ACC112 (cell line): Measurements from ENCODE around the gene FARP2.
"Not testable (repeated sequence)": the region's sequence is repeated elsewhere in the genome, so short reads cannot be mapped to it uniquely, and the experiment has no call there.

Experiments
- H2AFZ ChIP-seq: fragments of 200-600 bp; sonication (generic); one replicate; pipeline ENCODE4 v1.6.0; 2017; ENCODE audit warnings: antibody characterized with exemption, low read length; ENCODE audit not compliant: unreplicated experiment
- H3K27ac ChIP-seq: fragments of 200-600 bp; sonication (generic); 2 replicates; pipeline ENCODE4 v1.5.1; 2014; ENCODE audit warnings: low read depth, mild to moderate bottlenecking, antibody characterized with exemption, low read length, moderate library complexity
- H3K27me3 ChIP-seq: fragments of 200-600 bp; sonication (generic); 2 replicates; pipeline ENCODE4 v1.6.1; 2014; ENCODE audit warnings: mild to moderate bottlenecking, antibody characterized with exemption, low read length, moderate library complexity, mixed read lengths; ENCODE audit not compliant: insufficient read depth
- H3K36me3 ChIP-seq: fragments of 200-600 bp; sonication (generic); 2 replicates; pipeline ENCODE4 v1.6.1; 2016; ENCODE audit warnings: mild to moderate bottlenecking, antibody characterized with exemption, low read length, moderate library complexity, mixed read lengths; ENCODE audit not compliant: insufficient read depth
- H3K4me1 ChIP-seq: fragments of 200-600 bp; sonication (generic); one replicate; pipeline ENCODE4 v1.6.1; 2016; ENCODE audit warnings: low read length, mixed read lengths; ENCODE audit not compliant: insufficient read depth, unreplicated experiment, control insufficient read depth
- H3K4me3 ChIP-seq: fragments of 200-600 bp; sonication (generic); 2 replicates; pipeline ENCODE4 v1.5.1; 2014; ENCODE audit warnings: mild to moderate bottlenecking, low read depth, low read length
- H3K79me2 ChIP-seq: fragments of 200-600 bp; sonication (generic); one replicate; pipeline ENCODE4 v1.6.0; 2016; ENCODE audit warnings: low read length; ENCODE audit not compliant: control insufficient read depth, unreplicated experiment, insufficient read depth

Gene FARP2

DNA sequence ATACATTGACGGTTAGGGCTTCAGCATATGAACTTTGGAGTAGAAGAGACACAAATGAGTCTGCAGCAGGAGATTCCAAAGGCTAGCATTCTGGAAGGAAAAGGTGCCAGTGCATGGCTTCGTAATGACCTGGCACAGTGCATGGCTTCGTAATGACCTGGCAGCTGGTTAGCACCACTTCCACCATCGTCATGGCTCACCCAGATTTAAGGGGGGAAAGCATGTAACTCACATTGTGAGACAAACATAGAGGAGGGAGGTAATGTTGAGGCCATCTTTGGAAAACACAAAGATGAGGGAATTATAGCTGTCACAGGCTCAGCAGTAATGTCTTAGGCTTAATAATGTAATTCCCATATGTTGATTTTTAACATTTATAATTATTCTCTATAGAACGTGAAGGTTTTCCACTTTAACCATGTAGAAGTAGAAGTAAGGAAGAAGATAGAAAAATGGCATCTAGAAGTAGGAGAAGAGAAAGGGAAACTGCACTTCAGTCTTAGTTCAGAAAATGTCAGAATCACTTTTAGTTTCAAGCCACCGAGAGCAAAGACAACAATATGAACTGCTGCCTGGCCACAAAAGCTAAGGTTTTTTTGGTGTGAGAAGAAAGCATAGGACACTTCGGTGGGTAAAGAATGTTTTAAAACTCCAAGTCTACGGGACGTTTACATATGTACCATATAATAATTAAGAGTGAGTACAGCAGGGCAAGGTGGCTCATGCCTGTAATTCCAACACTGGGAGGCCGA is 159.1 kb downstream of the FARP2 start:
- Histone ChIP-seq H3K4me3 (no peak overlapping the region), H3K36me3 (peaks cover 7% of the 10 kb centered on the region), H3K27ac (no peak overlapping the region), H2AFZ (no peak overlapping the region), H3K4me1 (peaks cover 5% of the 10 kb centered on the region), H3K79me2 (no peaks in the 10 kb centered on the region), H3K27me3 (no peaks in the 10 kb centered on the region)

DNA sequence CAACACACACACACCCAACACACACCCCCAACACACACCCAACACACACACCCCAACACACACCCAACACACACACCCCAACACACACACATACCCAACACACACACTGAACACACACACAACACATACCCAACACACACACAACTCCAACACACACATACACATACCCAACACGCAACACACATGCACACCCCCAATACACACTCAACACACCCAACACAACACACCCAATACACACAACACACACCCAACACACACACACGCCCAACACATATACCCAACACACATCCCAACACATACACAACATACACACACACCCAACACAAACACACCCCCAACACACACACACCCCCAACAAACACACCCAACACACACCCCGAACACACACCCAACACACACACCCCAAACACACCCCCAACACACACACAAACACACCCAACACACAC is 160.5 kb downstream of the FARP2 start:
- Histone ChIP-seq H3K4me1 (peaks cover 5% of the 10 kb centered on the region), H3K27me3 (no peaks in the 10 kb centered on the region), H3K4me3 (no peak overlapping the region), H3K27ac (no peak overlapping the region), H2AFZ (no peak overlapping the region), H3K36me3 (peaks cover 2% of the 10 kb centered on the region), H3K79me2 (no peaks in the 10 kb centered on the region)

DNA sequence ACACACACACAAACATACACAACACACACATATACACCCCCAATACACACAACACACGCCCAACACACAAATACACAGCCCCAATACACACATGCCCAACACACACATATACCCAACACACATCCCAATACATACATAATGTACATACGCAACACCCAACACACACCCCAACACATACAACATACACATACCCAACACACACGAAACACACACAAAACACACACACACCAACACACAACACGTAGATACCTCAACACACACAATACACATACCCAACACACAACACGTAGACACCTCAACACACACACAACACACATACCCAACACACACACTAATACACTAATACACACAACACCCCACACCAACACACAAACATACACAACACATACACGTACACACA is 161.2 kb downstream of the FARP2 start:
- no peak overlapping the region for H3K27ac ChIP-seq
- no peak overlapping the region for H3K4me3 ChIP-seq
- no peaks in the 10 kb centered on the region for H3K27me3 ChIP-seq
- H2AFZ ChIP-seq, result no peak overlapping the region
- H3K36me3 ChIP-seq, result no peaks in the 10 kb centered on the region
- H3K79me2 ChIP-seq, result no peaks in the 10 kb centered on the region
- H3K4me1 ChIP-seq, result peaks cover 5% of the 10 kb centered on the region

DNA sequence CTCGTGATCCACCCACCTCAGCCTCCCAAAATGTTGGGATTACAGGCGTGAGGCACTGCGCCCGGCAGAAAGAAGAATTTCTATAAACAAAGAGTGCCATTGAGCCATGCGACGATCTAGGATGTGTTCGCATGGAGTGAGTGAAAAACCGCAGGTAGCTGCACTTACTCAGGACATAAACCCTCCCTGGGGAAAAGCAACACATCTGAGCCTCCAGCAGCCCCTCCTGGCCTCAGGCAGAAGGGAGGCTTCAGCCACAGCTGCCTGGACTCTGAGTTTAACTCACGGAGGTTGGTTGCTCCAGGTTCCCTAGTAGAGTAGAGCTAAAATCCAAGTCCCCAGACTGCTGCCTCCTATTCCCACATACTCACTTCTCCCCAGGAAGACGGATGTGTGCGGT is 163.6 kb downstream of the FARP2 start:
- Histone ChIP-seq H2AFZ (no peak overlapping the region), H3K27ac (no peak overlapping the region), H3K4me3 (no peak overlapping the region), H3K4me1 (peaks cover 3% of the 10 kb centered on the region), H3K27me3 (no peaks in the 10 kb centered on the region), H3K79me2 (no peaks in the 10 kb centered on the region), H3K36me3 (no peaks in the 10 kb centered on the region)

DNA sequence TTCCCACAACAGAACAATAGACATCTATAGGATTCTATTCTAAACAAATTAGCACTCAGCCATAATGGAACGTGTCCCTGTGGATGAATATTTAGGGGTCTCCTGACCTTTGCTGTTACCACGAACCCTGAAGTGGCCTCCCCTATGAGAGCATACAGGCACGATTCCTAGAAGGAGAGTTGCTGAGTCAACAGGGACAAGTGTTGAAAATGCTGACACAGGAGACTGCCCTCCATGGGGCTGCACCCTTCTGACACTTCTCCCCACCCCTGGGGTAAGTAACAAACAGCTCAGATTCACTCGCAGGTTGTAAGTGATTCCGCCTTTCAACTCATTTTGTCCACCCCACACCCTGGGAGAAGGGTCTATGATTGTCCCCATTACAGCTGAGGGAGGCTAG is 166.4 kb downstream of the FARP2 start:
- no peak overlapping the region for H2AFZ ChIP-seq
- no peaks in the 10 kb centered on the region for H3K4me1 ChIP-seq

GRCh38 chr2:241525818-241526780 is 170.0 kb downstream of the FARP2 start:
- not testable (repeated sequence) for H3K4me1 ChIP-seq, H3K27me3 ChIP-seq, H3K27ac ChIP-seq, H3K36me3 ChIP-seq, H3K4me3 ChIP-seq, H3K79me2 ChIP-seq, H2AFZ ChIP-seq

More for the DNA sequence above, 166.4 kb downstream of the FARP2 start:
- Histone ChIP-seq H3K4me3 (no peak overlapping the region), H3K36me3 (no peaks in the 10 kb centered on the region), H3K27ac (no peak overlapping the region), H3K79me2 (no peaks in the 10 kb centered on the region), H3K27me3 (no peaks in the 10 kb centered on the region)

DNA sequence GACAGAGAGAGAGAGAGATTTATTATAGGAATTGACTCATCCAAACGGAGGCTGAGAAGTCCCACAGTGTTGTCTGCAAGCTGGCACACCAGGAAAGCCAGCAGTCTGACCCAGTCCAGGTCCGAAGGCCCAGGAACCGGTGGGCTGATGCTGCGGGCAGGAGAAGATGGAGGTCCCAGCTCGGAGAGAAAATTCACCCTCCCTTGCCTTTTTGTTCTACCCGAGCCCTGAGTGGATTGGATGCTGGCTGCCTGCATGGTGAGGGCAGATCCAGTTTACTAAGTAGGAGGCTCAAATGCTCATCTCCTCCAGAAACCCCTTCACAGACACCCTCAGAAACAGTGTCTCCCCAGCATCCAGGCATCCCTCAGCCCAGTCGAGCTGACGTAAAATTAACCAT is 174.5 kb downstream of the FARP2 start:
- Histone ChIP-seq H2AFZ (no peak overlapping the region), H3K36me3 (no peaks in the 10 kb centered on the region), H3K27me3 (peaks cover 13% of the 10 kb centered on the region), H3K4me1 (no peaks in the 10 kb centered on the region), H3K27ac (no peak overlapping the region), H3K79me2 (no peaks in the 10 kb centered on the region), H3K4me3 (no peak overlapping the region)

DNA sequence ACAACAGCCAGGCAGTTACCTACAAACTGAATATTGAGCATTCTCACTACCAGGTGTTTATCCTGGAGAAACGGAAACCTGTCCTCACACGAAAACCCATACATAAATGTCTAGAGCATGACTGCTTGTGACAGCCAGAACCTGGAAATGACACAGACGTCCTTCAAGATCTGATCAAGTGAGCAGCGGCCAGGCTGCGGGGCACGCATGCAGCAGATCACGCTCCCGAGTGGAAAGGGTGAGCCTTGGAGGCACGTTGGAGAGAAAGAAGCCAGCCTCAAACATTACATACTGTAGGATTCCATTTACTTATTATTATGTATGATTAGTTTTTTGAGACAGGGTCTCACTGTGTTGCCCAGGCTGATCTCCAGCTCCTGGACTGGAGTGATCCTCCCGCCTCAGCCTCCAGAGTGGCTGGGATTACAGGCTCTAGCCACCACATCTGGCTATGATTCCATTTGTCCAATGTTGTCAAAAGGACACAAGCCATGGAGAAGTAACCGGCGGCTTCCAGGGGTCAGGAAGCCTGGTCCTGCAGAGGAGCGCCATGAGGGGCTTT is 175.2 kb downstream of the FARP2 start:
- H3K27me3 ChIP-seq, result peaks cover 13% of the 10 kb centered on the region
- no peaks in the 10 kb centered on the region for H3K79me2 ChIP-seq
- H3K4me3 ChIP-seq, result no peak overlapping the region
- no peak overlapping the region for H2AFZ ChIP-seq
- H3K36me3 ChIP-seq, result no peaks in the 10 kb centered on the region
- H3K27ac ChIP-seq, result no peak overlapping the region
- peaks cover 1% of the 10 kb centered on the region for H3K4me1 ChIP-seq

DNA sequence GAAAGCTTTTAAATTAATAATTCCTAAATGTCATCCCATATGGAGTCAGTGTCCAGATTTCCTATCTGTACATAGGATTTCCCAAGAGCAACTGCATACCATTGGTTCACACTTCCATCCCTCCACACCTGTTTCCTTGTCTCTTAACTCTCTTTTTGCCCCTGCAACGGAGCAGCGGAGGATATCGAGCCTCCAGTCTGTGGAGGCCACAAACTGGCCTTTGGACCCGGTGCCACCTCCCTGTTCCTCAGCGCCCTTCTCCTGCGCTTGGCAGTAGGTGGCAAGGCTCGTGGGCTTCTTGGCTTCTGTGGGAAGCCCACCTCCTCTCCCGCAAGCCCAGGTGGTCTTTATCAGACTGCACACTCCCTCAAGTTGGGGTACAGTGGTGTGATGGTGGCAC is 176.1 kb downstream of the FARP2 start:
- H3K27ac ChIP-seq, result no peak overlapping the region
- peaks cover 13% of the 10 kb centered on the region for H3K27me3 ChIP-seq
- H3K36me3 ChIP-seq, result no peaks in the 10 kb centered on the region
- H2AFZ ChIP-seq, result no peak overlapping the region
- H3K4me3 ChIP-seq, result no peak overlapping the region
- H3K4me1 ChIP-seq, result peaks cover 4% of the 10 kb centered on the region
- H3K79me2 ChIP-seq, result no peaks in the 10 kb centered on the region

GRCh38 chr2:241532733-241533601 is 176.9 kb downstream of the FARP2 start:
- Histone ChIP-seq H3K27ac (no peak overlapping the region), H3K4me3 (no peak overlapping the region)

More at GRCh38 chr2:241532733-241533601, 176.9 kb downstream of the FARP2 start:
- no peaks in the 10 kb centered on the region for H3K79me2 ChIP-seq
- H2AFZ ChIP-seq, result no peak overlapping the region
- no peaks in the 10 kb centered on the region for H3K36me3 ChIP-seq
- H3K4me1 ChIP-seq, result peaks cover 4% of the 10 kb centered on the region
- H3K27me3 ChIP-seq, result peaks cover 13% of the 10 kb centered on the region
